Measurements from ENCODE around the gene AFAP1L2.

Gene AFAP1L2

GRCh38 chr10:114301951-114302710, 102.2 kb downstream of the AFAP1L2 start:
- no peaks in the 10 kb centered on the region for H3F3A ChIP-seq (ENCODE audit: insufficient read depth, low read length)
- no peaks in the 10 kb centered on the region for H3K9me3 ChIP-seq (replicated peaks; ENCODE audit: insufficient read depth, low read length)
- H3K27ac ChIP-seq (ENCODE audit: low read length) = no peak overlapping the region
- H3K9me2 ChIP-seq (replicated peaks; ENCODE audit: insufficient read depth, low read length) = no peaks in the 10 kb centered on the region
- H3K9ac ChIP-seq (ENCODE audit: low read length) = no peak overlapping the region
- DNase-seq = no peak
- no peak overlapping the region for H2AFZ ChIP-seq (ENCODE audit: low read length)
- H3K36me3 ChIP-seq (replicated peaks; ENCODE audit: insufficient read depth, low read length) = no peaks in the 10 kb centered on the region
- no peak overlapping the region for H3K4me2 ChIP-seq (ENCODE audit: low read depth, low read length)
- no peak for TF ChIP-seq CTCF (IDR thresholded peaks at IDR 0.05; ENCODE audit: low read length)
- no peak for TF ChIP-seq EZH2phosphoT487 (IDR thresholded peaks at IDR 0.05; ENCODE audit: low read length)
- no peaks in the 10 kb centered on the region for H3K4me1 ChIP-seq (ENCODE audit: low read length)
- no peaks in the 10 kb centered on the region for H3K79me2 ChIP-seq (ENCODE audit: low read length)
- H4K20me1 ChIP-seq (ENCODE audit: insufficient read depth, low read length) = no peaks in the 10 kb centered on the region
- no peaks in the 10 kb centered on the region for H3K27me3 ChIP-seq (replicated peaks; ENCODE audit: insufficient read depth, low read length)
- H3K4me3 ChIP-seq (ENCODE audit: low read length) = no peak overlapping the region

- no peaks in the 10 kb centered on the region for H3K4me1 ChIP-seq (ENCODE audit: low read length)
- H4K20me1 ChIP-seq (ENCODE audit: insufficient read depth, low read length) = no peaks in the 10 kb centered on the region
- no peaks in the 10 kb centered on the region for H3K9me3 ChIP-seq (replicated peaks; ENCODE audit: insufficient read depth, low read length)
- no peak overlapping the region for H3K9ac ChIP-seq (ENCODE audit: low read length)
- no peaks in the 10 kb centered on the region for H3K27me3 ChIP-seq (replicated peaks; ENCODE audit: insufficient read depth, low read length)
- no peak overlapping the region for H3K4me2 ChIP-seq (ENCODE audit: low read depth, low read length)
- no peak overlapping the region for H3K4me3 ChIP-seq (ENCODE audit: low read length)
- H3K9me2 ChIP-seq (replicated peaks; ENCODE audit: insufficient read depth, low read length) = no peaks in the 10 kb centered on the region
- no peak for DNase-seq
- H3K79me2 ChIP-seq (ENCODE audit: low read length) = no peaks in the 10 kb centered on the region
- no peaks in the 10 kb centered on the region for H3K36me3 ChIP-seq (replicated peaks; ENCODE audit: insufficient read depth, low read length)
- no peak overlapping the region for H3K27ac ChIP-seq (ENCODE audit: low read length)
- TF ChIP-seq EZH2phosphoT487 (IDR thresholded peaks at IDR 0.05; ENCODE audit: low read length) (no peak), CTCF (IDR thresholded peaks at IDR 0.05; ENCODE audit: low read length) (0 out of 2 replicates have a peak, but pooled peaks have one; percentile 8)
- H2AFZ ChIP-seq (ENCODE audit: low read length) = no peak overlapping the region
- no peaks in the 10 kb centered on the region for H3F3A ChIP-seq (ENCODE audit: insufficient read depth, low read length)
Measured at GRCh38 chr10:114301177-114301576, 103.1 kb downstream of the AFAP1L2 start.

- Histone ChIP-seq H3F3A (ENCODE audit: insufficient read depth, low read length) (no peaks in the 10 kb centered on the region), H2AFZ (ENCODE audit: low read length) (no peak overlapping the region), H3K36me3 (replicated peaks; ENCODE audit: insufficient read depth, low read length) (no peaks in the 10 kb centered on the region), H4K20me1 (ENCODE audit: insufficient read depth, low read length) (no peaks in the 10 kb centered on the region), H3K4me1 (ENCODE audit: low read length) (no peaks in the 10 kb centered on the region), H3K27ac (ENCODE audit: low read length) (no peak overlapping the region), H3K9me2 (replicated peaks; ENCODE audit: insufficient read depth, low read length) (no peaks in the 10 kb centered on the region), H3K4me3 (ENCODE audit: low read length) (no peak overlapping the region), H3K27me3 (replicated peaks; ENCODE audit: insufficient read depth, low read length) (no peaks in the 10 kb centered on the region), H3K9me3 (replicated peaks; ENCODE audit: insufficient read depth, low read length) (no peaks in the 10 kb centered on the region), H3K4me2 (ENCODE audit: low read depth, low read length) (no peak overlapping the region), H3K79me2 (ENCODE audit: low read length) (no peaks in the 10 kb centered on the region), H3K9ac (ENCODE audit: low read length) (no peak overlapping the region)
- TF ChIP-seq EZH2 (optimal IDR thresholded peaks at IDR 0.05; ENCODE audit: low read depth, low read length) = no peak
- no peak for TF ChIP-seq CTCF (IDR thresholded peaks at IDR 0.05; ENCODE audit: low read length)
- TF ChIP-seq EZH2phosphoT487 (IDR thresholded peaks at IDR 0.05; ENCODE audit: low read length) = no peak
- no peak for DNase-seq
Measured at GRCh38 chr10:114300036-114300645, 104.2 kb downstream of the AFAP1L2 start.
